IMR-90 (cell line): ENCODE data around the gene CHL1. TPM values are rescaled to one million over a fixed set of nuclear protein-coding genes. Genes with fewer than 3 reads are reported as not detected.

Experiments used
- ATAC-seq: fragments of 200-7000 bp; cut with Tn5 transposase; 2 replicates; pipeline ENCODE4 v1.9.1; 2020; ENCODE audit warnings: low read depth, mild to moderate bottlenecking, moderate library complexity
- BruUV-seq: library from RNA; stranded (reverse); fragments of 400-500 nt; replicated peaks from 2 replicates; lab custom pipeline; 2021; lab: Mats Ljungman, UMichigan
- CTCF ChIA-PET: fragments of 300-600 bp; formaldehyde crosslinking; extraction: SDS; loops from one replicate; lab custom pipeline; 2021; ENCODE audit warnings: antibody characterized with exemption; lab: Yijun Ruan, JAX
- POLR2A ChIA-PET: fragments of 300-600 bp; sonication (Branson Sonifier 250); formaldehyde crosslinking; loops from one replicate; lab custom pipeline; 2022; ENCODE audit warnings: antibody characterized with exemption; ENCODE audit not compliant: unreplicated experiment; lab: Charles Lee
- DNase-seq: peaks from one replicate; pipeline ENCODE4 v3.0.0; 2013
- H2AFZ ChIP-seq: replicated peaks from 2 replicates; pipeline ENCODE3; 2013; ENCODE audit warnings: low read length, mild to moderate bottlenecking; ENCODE audit not compliant: poor library complexity
- H2AK5ac ChIP-seq: 2 replicates; pipeline ENCODE4 v1.6.1; 2013; ENCODE audit warnings: low read depth, low read length, inconsistent platforms
- H2AK9ac ChIP-seq: replicated peaks from 2 replicates; pipeline ENCODE3; 2013; ENCODE audit warnings: mild to moderate bottlenecking, low read depth, low read length, moderate library complexity; ENCODE audit not compliant: poor library complexity
- H2BK120ac ChIP-seq: 2 replicates; pipeline ENCODE4 v1.6.1; 2013; ENCODE audit warnings: low read depth, low read length, inconsistent platforms
- H2BK15ac ChIP-seq: 3 replicates; pipeline ENCODE4 v1.6.1; 2013; ENCODE audit warnings: low read depth, low read length, inconsistent platforms
- H2BK20ac ChIP-seq: 2 replicates; pipeline ENCODE4 v1.6.1; 2013; ENCODE audit warnings: low read depth, mild to moderate bottlenecking, inconsistent platforms, low read length, moderate library complexity
- H2BK5ac ChIP-seq: 2 replicates; pipeline ENCODE4 v1.6.1; 2013; ENCODE audit warnings: mild to moderate bottlenecking, low read depth, low read length, inconsistent platforms; ENCODE audit not compliant: poor library complexity, severe bottlenecking
- H3K14ac ChIP-seq: replicated peaks from 2 replicates; pipeline ENCODE4 v1.6.1; 2013; ENCODE audit warnings: low read depth, low read length, inconsistent platforms
- H3K18ac ChIP-seq: 2 replicates; pipeline ENCODE4 v1.6.1; 2013; ENCODE audit warnings: low read depth, low read length, control low read depth
- H3K23ac ChIP-seq: 2 replicates; pipeline ENCODE4 v1.6.1; 2013; ENCODE audit warnings: low read depth, low read length, inconsistent platforms
- H3K27ac ChIP-seq: 2 replicates; pipeline ENCODE4 v1.5.1; 2013; ENCODE audit warnings: mild to moderate bottlenecking, control low read depth, low read length; ENCODE audit not compliant: insufficient read depth
- H3K27me3 ChIP-seq: 2 replicates; pipeline ENCODE4 v1.6.1; 2013; ENCODE audit warnings: low read length; ENCODE audit not compliant: control insufficient read depth, insufficient read depth
- H3K36me3 ChIP-seq: 2 replicates; pipeline ENCODE4 v1.6.1; 2013; ENCODE audit warnings: low read length, mixed read lengths; ENCODE audit not compliant: control insufficient read depth, insufficient read depth
- H3K4ac ChIP-seq: 2 replicates; pipeline ENCODE4 v1.6.1; 2013; ENCODE audit warnings: low read depth, low read length, inconsistent platforms
- H3K4me1 ChIP-seq: 2 replicates; pipeline ENCODE4 v1.6.1; 2013; ENCODE audit warnings: low read length, mixed read lengths; ENCODE audit not compliant: control insufficient read depth, insufficient read depth
- H3K4me2 ChIP-seq: 2 replicates; pipeline ENCODE4 v1.6.1; 2013; ENCODE audit warnings: low read depth, mild to moderate bottlenecking, control low read depth, low read length, moderate library complexity
- H3K4me3 ChIP-seq: 2 replicates; pipeline ENCODE4 v1.5.1; 2013; ENCODE audit warnings: low read depth, mild to moderate bottlenecking, control low read depth, low read length, moderate library complexity; ENCODE audit not compliant: insufficient read depth
- H3K56ac ChIP-seq: 2 replicates; pipeline ENCODE4 v1.6.1; 2013; ENCODE audit warnings: low read length, inconsistent platforms; ENCODE audit not compliant: insufficient read depth; ENCODE audit errors: extremely low read depth
- H3K79me1 ChIP-seq, 2 experiments: 2 replicates each; pipeline ENCODE4 v1.6.1; 2013; ENCODE audit warnings: low read length in 2 of 2, inconsistent platforms in 1 of 2, low read depth in 1 of 2
- H3K9ac ChIP-seq: 2 replicates; pipeline ENCODE4 v1.6.1; 2013; ENCODE audit warnings: low read depth, low read length, control low read depth
- H3K9me1 ChIP-seq: 2 replicates; pipeline ENCODE4 v1.6.1; 2013; ENCODE audit warnings: low read length, inconsistent platforms; ENCODE audit not compliant: insufficient read depth
- H3K9me3 ChIP-seq: 2 replicates; pipeline ENCODE4 v1.6.1; 2013; ENCODE audit warnings: low read length; ENCODE audit not compliant: control insufficient read depth, insufficient read depth
- H4K20me1 ChIP-seq: 2 replicates; pipeline ENCODE4 v1.6.1; 2013; ENCODE audit warnings: low read length, inconsistent platforms; ENCODE audit not compliant: insufficient read depth
- H4K5ac ChIP-seq: 2 replicates; pipeline ENCODE4 v1.6.1; 2013; ENCODE audit warnings: mild to moderate bottlenecking, low read depth, low read length, control low read depth
- H4K8ac ChIP-seq, 2 experiments: 2 replicates each; pipeline ENCODE4 v1.6.1; 2013; ENCODE audit warnings: low read depth in 2 of 2, low read length in 2 of 2, control low read depth in 1 of 2, inconsistent platforms in 1 of 2
- H4K91ac ChIP-seq: 2 replicates; pipeline ENCODE4 v1.6.1; 2013; ENCODE audit warnings: low read depth, low read length, inconsistent platforms; ENCODE audit not compliant: insufficient read depth
- CHD1 ChIP-seq: IDR thresholded peaks from 2 replicates; pipeline ENCODE4 v1.6.1; 2012; ENCODE audit warnings: low read depth, low read length, improper control_type of control experiment
- FOS ChIP-seq: fragments of 150-350 bp; IDR thresholded peaks from 2 replicates; pipeline ENCODE4 v1.6.1; 2016; ENCODE audit warnings: low read depth, low read length
- MAFK ChIP-seq: IDR thresholded peaks from 2 replicates; pipeline ENCODE4 v1.6.1; 2012; ENCODE audit warnings: low read depth, low read length, improper control_type of control experiment
- MAZ ChIP-seq: IDR thresholded peaks from 2 replicates; pipeline ENCODE4 v1.6.1; 2012; ENCODE audit warnings: low read depth, mild to moderate bottlenecking, low read length, improper control_type of control experiment, moderate library complexity, borderline replicate concordance
- NFE2L2 ChIP-seq: fragments of 150-350 bp; IDR thresholded peaks from 2 replicates; pipeline ENCODE4 v1.6.1; 2016; ENCODE audit warnings: low read depth, mild to moderate bottlenecking, low read length
- POLR2A ChIP-seq: IDR thresholded peaks from 2 replicates; pipeline ENCODE4 v1.6.1; 2012; ENCODE audit warnings: mild to moderate bottlenecking, low read depth, low read length
- SMC3 ChIP-seq: fragments of 150-350 bp; IDR thresholded peaks from 2 replicates; pipeline ENCODE4 v1.6.1; 2016; ENCODE audit warnings: low read depth, mild to moderate bottlenecking, antibody characterized with exemption, low read length, moderate library complexity
- WGBS, 2 experiments: methylation state at CpG; one replicate each; pipeline versions ENCODE4 v1.1.5 to v1.1.7; 2013; ENCODE audit warnings: missing lambda C conversion rate in 2 of 2; ENCODE audit not compliant: insufficient read length in 1 of 2; ENCODE audit errors: extremely low coverage in 2 of 2; 5-methylcytosine and 5-hydroxymethylcytosine counted together
- dilution Hi-C: fragments of 300-500 bp; cut with HindIII; formaldehyde crosslinking; loops from one replicate; pipeline ENCODE4 v1.14.3; 2018; ENCODE audit warnings: low sequenced_read_pairs; ENCODE audit not compliant: unreplicated experiment
- in situ Hi-C: fragments of 300-500 bp; cut with MboI; formaldehyde crosslinking; loops from 3 replicates; pipeline ENCODE4 v1.14.3; 2019; ENCODE audit warnings: low sequenced_read_pairs, inconsistent platforms, mixed read lengths
- intact Hi-C: fragments of 100-400 bp; cut with micrococcal nuclease; formaldehyde crosslinking; loops from 2 replicates; pipeline ENCODE4 v1.10.0; 2022
- polyA plus RNA-seq, 3 experiments: library from polyadenylated mRNA; depleted of rRNA; stranded (reverse); fragments of >200 nt; gene quantifications; 2 replicates each; pipeline ENCODE4 v1.2.3, GENCODE V29; 2012; ENCODE audit warnings: low replicate concordance in 1 of 3
- total RNA-seq: library from RNA; depleted of rRNA; stranded (reverse); fragments of >200 nt; gene quantifications from 2 replicates; pipeline ENCODE4 v1.2.3, GENCODE V29; 2012
- TF ChIP-seq, protein P1 (sequence below): fragments of 150-350 bp; IDR thresholded peaks from 2 replicates; pipeline ENCODE4 v1.6.1; 2016; ENCODE audit warnings: low read depth, mild to moderate bottlenecking, low read length, moderate library complexity, borderline replicate concordance

CHL1 gene
- total and polyA plus RNA-seq, 2 of the 4 experiments (the other 2 are of a cell fraction), result 0.38 to 1.6 TPM

DNA sequence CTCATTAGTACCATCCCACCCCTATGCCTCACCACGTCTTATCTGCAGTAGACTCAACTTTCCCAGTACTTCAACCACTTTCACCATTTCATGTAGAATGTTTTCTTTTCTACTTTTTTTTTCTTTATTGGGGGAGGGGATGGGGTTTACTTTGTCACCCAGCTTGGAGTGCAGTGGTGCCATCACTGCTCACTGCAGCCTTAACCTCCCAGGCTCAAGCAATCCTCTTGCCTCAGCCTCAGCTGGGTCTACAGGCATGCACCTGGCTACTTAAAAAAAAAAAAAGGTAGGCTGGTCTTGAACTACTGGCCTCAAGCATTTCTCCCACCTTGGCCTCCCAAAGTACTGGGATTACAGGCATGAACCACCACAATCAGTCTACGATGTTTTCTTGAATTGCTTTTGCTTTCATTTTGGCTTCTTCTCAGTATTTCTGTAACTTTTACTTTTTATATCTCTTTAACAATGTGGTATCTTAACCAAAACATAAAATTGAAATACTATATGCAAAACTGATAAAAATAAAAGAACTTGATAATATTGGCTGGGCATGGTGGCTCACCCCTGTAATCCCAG is 44.9 kb upstream of the CHL1 start:
- Histone ChIP-seq H2AK9ac (no peak overlapping the region), H4K8ac (no peak overlapping the region), H3K9me3 (no peaks in the 10 kb centered on the region), H2AK5ac (no peak overlapping the region), H3K4me3 (no peak overlapping the region), H3K4me2 (no peak overlapping the region), H3K27me3 (no peaks in the 10 kb centered on the region), H3K18ac (no peak overlapping the region), H2BK15ac (no peak overlapping the region), H3K4me1 (no peaks in the 10 kb centered on the region), H2BK120ac (no peak overlapping the region), H3K9ac (no peak overlapping the region), H3K27ac (no peak overlapping the region), H3K9me1 (no peaks in the 10 kb centered on the region), H3K4ac (no peak overlapping the region), H2AFZ (no peak overlapping the region), H2BK5ac (no peak overlapping the region), H3K79me1 (no peaks in the 10 kb centered on the region), H3K36me3 (no peaks in the 10 kb centered on the region), H3K14ac (no peak overlapping the region), H2BK20ac (no peak overlapping the region), H3K56ac (no peak overlapping the region), H3K23ac (no peak overlapping the region), H4K91ac (no peak overlapping the region), H4K5ac (no peak overlapping the region), H4K20me1 (no peaks in the 10 kb centered on the region)
- in situ Hi-C loops, result no loop called here
- no TSS peak for BruUV-seq
- WGBS, 2 experiments, result no CpG with 5 or more reads among the region's 2 CpGs
- ATAC-seq, result no peak
- no peak for DNase-seq
- dilution Hi-C loops, result no loop called here
- intact Hi-C loops, result no loop called here
- no peak for TF ChIP-seq MAZ
- no peak for TF ChIP-seq CHD1
- no peak for TF ChIP-seq FOS
- TF ChIP-seq NFE2L2, result no peak
- no peak for TF ChIP-seq SMC3
- TF ChIP-seq, protein P1, sequence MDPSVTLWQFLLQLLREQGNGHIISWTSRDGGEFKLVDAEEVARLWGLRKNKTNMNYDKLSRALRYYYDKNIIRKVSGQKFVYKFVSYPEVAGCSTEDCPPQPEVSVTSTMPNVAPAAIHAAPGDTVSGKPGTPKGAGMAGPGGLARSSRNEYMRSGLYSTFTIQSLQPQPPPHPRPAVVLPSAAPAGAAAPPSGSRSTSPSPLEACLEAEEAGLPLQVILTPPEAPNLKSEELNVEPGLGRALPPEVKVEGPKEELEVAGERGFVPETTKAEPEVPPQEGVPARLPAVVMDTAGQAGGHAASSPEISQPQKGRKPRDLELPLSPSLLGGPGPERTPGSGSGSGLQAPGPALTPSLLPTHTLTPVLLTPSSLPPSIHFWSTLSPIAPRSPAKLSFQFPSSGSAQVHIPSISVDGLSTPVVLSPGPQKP, result no peak
- TF ChIP-seq POLR2A, result no peak
- TF ChIP-seq MAFK, result no peak
- ChIA-PET POLR2A (no interaction called here), CTCF (interaction anchor here (0.7 kb wide), 1 partner anchor 120 kb away, joined by 3 read pairs; no protein-coding TSS in a partner anchor)
